Activated T-helper 2 cell treated with anti-CD3 and anti-CD28 coated beads, Interferon-gamma antibody, Interleukin-2, Interleukin-4, amounts not matched to agents 10 μg/mL and 5 μg/mL and 100 μg/mL, durations not matched to agents 14 hours and 24 hours and 36 hours (primary cell): ENCODE data around the gene DSG3. TPM values are rescaled to one million over a fixed set of nuclear protein-coding genes. Genes with fewer than 3 reads are reported as not detected.

Source experiments
- DNase-seq: peaks from one replicate; pipeline ENCODE4 v3.0.0; 2021; ENCODE audit warnings: low spot score
- H3K27ac Mint-ChIP-seq: one replicate; pipeline ENCODE4 v1.8.0; 2021; ENCODE audit warnings: mixed read lengths
- H3K27me3 Mint-ChIP-seq: one replicate; pipeline ENCODE4 v1.8.0; 2021; ENCODE audit warnings: low read depth, mixed read lengths
- H3K36me3 Mint-ChIP-seq: one replicate; pipeline ENCODE4 v1.8.0; 2021; ENCODE audit warnings: low read depth, mixed read lengths
- H3K4me1 Mint-ChIP-seq: one replicate; pipeline ENCODE4 v1.8.0; 2021; ENCODE audit warnings: low read depth, mixed read lengths
- H3K4me3 Mint-ChIP-seq: one replicate; pipeline ENCODE4 v1.8.0; 2021; ENCODE audit warnings: low read depth, mild to moderate bottlenecking, moderate library complexity, mixed read lengths
- H3K9me3 Mint-ChIP-seq: one replicate; pipeline ENCODE4 v1.8.0; 2021; ENCODE audit warnings: mixed read lengths
- intact Hi-C: fragments of 100-400 bp; cut with micrococcal nuclease; formaldehyde crosslinking; loops from one replicate; pipeline ENCODE4 v1.15.1; 2023
- total RNA-seq: library from RNA; stranded (reverse); gene quantifications from 2 replicates; pipeline ENCODE4 v1.2.3, GENCODE V29; 2022

DSG3 gene
- total RNA-seq, 1 donor from 2014 or later = not detected

GRCh38 chr18:31419457-31419932 is 28.0 kb upstream of the DSG3 start:
- Mint-ChIP-seq H3K9me3 (no peaks in the 10 kb centered on the region), H3K4me1 (no peaks in the 10 kb centered on the region), H3K36me3 (no peaks in the 10 kb centered on the region), H3K27me3 (no peaks in the 10 kb centered on the region), H3K27ac (no peak overlapping the region), H3K4me3 (no peak overlapping the region)
- intact Hi-C loops = no loop called here
- no peak for DNase-seq

- no peaks in the 10 kb centered on the region for H3K27me3 Mint-ChIP-seq
- no peaks in the 10 kb centered on the region for H3K4me1 Mint-ChIP-seq
- DNase-seq = no peak
- intact Hi-C loops = no loop called here
- H3K36me3 Mint-ChIP-seq = no peaks in the 10 kb centered on the region
- H3K4me3 Mint-ChIP-seq = no peak overlapping the region
- H3K27ac Mint-ChIP-seq = no peak overlapping the region
- H3K9me3 Mint-ChIP-seq = no peaks in the 10 kb centered on the region
Measured at GRCh38 chr18:31420032-31420431, 27.5 kb upstream of the DSG3 start.

GRCh38 chr18:31420524-31420923 is 27.0 kb upstream of the DSG3 start:
- H3K27ac Mint-ChIP-seq = no peak overlapping the region
- no peak for DNase-seq
- H3K9me3 Mint-ChIP-seq = no peaks in the 10 kb centered on the region
- H3K27me3 Mint-ChIP-seq = no peaks in the 10 kb centered on the region
- no peaks in the 10 kb centered on the region for H3K36me3 Mint-ChIP-seq
- no peak overlapping the region for H3K4me3 Mint-ChIP-seq
- no peaks in the 10 kb centered on the region for H3K4me1 Mint-ChIP-seq
- intact Hi-C loops = no loop called here

GRCh38 chr18:31424383-31424988 is 23.1 kb upstream of the DSG3 start:
- H3K27ac Mint-ChIP-seq = no peak overlapping the region
- no peak for DNase-seq
- intact Hi-C loops = no loop called here
- H3K9me3 Mint-ChIP-seq = no peaks in the 10 kb centered on the region
- no peaks in the 10 kb centered on the region for H3K36me3 Mint-ChIP-seq
- H3K4me1 Mint-ChIP-seq = no peaks in the 10 kb centered on the region
- H3K4me3 Mint-ChIP-seq = no peak overlapping the region
- no peaks in the 10 kb centered on the region for H3K27me3 Mint-ChIP-seq

GRCh38 chr18:31426021-31426420 is 21.5 kb upstream of the DSG3 start:
- H3K27me3 Mint-ChIP-seq = no peaks in the 10 kb centered on the region
- no peaks in the 10 kb centered on the region for H3K9me3 Mint-ChIP-seq
- no peaks in the 10 kb centered on the region for H3K4me1 Mint-ChIP-seq
- intact Hi-C loops = no loop called here
- H3K4me3 Mint-ChIP-seq = no peak overlapping the region
- H3K27ac Mint-ChIP-seq = no peak overlapping the region
- no peak for DNase-seq
- no peaks in the 10 kb centered on the region for H3K36me3 Mint-ChIP-seq

GRCh38 chr18:31426871-31427406 is 20.6 kb upstream of the DSG3 start:
- no peaks in the 10 kb centered on the region for H3K27me3 Mint-ChIP-seq
- intact Hi-C loops = no loop called here
- H3K27ac Mint-ChIP-seq = no peak overlapping the region
- H3K9me3 Mint-ChIP-seq = no peaks in the 10 kb centered on the region
- no peak overlapping the region for H3K4me3 Mint-ChIP-seq
- H3K4me1 Mint-ChIP-seq = no peaks in the 10 kb centered on the region
- DNase-seq = no peak
- no peaks in the 10 kb centered on the region for H3K36me3 Mint-ChIP-seq

GRCh38 chr18:31428211-31428610 is 19.3 kb upstream of the DSG3 start:
- H3K36me3 Mint-ChIP-seq = no peaks in the 10 kb centered on the region

GRCh38 chr18:31429623-31430022 is 17.9 kb upstream of the DSG3 start:
- no peaks in the 10 kb centered on the region for H3K27me3 Mint-ChIP-seq
- H3K9me3 Mint-ChIP-seq = no peaks in the 10 kb centered on the region
- H3K27ac Mint-ChIP-seq = no peak overlapping the region
- intact Hi-C loops = no loop called here
- H3K4me1 Mint-ChIP-seq = no peaks in the 10 kb centered on the region
- no peak for DNase-seq
- no peak overlapping the region for H3K4me3 Mint-ChIP-seq
- no peaks in the 10 kb centered on the region for H3K36me3 Mint-ChIP-seq

More at GRCh38 chr18:31428211-31428610, 19.3 kb upstream of the DSG3 start:
- no peak overlapping the region for H3K27ac Mint-ChIP-seq
- intact Hi-C loops = no loop called here
- H3K9me3 Mint-ChIP-seq = no peaks in the 10 kb centered on the region
- no peak for DNase-seq
- H3K27me3 Mint-ChIP-seq = no peaks in the 10 kb centered on the region
- no peak overlapping the region for H3K4me3 Mint-ChIP-seq
- no peaks in the 10 kb centered on the region for H3K4me1 Mint-ChIP-seq

- Mint-ChIP-seq H3K27ac (no peak overlapping the region), H3K4me3 (no peak overlapping the region), H3K36me3 (no peaks in the 10 kb centered on the region), H3K9me3 (no peaks in the 10 kb centered on the region), H3K4me1 (no peaks in the 10 kb centered on the region), H3K27me3 (no peaks in the 10 kb centered on the region)
- DNase-seq = no peak
- intact Hi-C loops = no loop called here
Measured at GRCh38 chr18:31430072-31430471, 17.5 kb upstream of the DSG3 start.

GRCh38 chr18:31430554-31430953 is 17.0 kb upstream of the DSG3 start:
- H3K4me1 Mint-ChIP-seq = no peaks in the 10 kb centered on the region
- H3K27me3 Mint-ChIP-seq = no peaks in the 10 kb centered on the region
- intact Hi-C loops = no loop called here
- H3K27ac Mint-ChIP-seq = no peak overlapping the region
- H3K4me3 Mint-ChIP-seq = no peak overlapping the region
- DNase-seq = no peak
- H3K36me3 Mint-ChIP-seq = no peaks in the 10 kb centered on the region
- no peaks in the 10 kb centered on the region for H3K9me3 Mint-ChIP-seq

GRCh38 chr18:31432316-31432715 is 15.2 kb upstream of the DSG3 start:
- Mint-ChIP-seq H3K27me3 (no peaks in the 10 kb centered on the region), H3K4me1 (no peaks in the 10 kb centered on the region), H3K4me3 (no peak overlapping the region), H3K27ac (no peak overlapping the region), H3K9me3 (no peaks in the 10 kb centered on the region), H3K36me3 (no peaks in the 10 kb centered on the region)
- no peak for DNase-seq
- intact Hi-C loops = no loop called here

- H3K9me3 Mint-ChIP-seq = no peaks in the 10 kb centered on the region
Measured at GRCh38 chr18:31436825-31437224, 10.7 kb upstream of the DSG3 start.

GRCh38 chr18:31438402-31438801 is 9.1 kb upstream of the DSG3 start:
- Mint-ChIP-seq H3K27ac (no peak overlapping the region), H3K4me3 (no peak overlapping the region), H3K27me3 (no peaks in the 10 kb centered on the region), H3K4me1 (no peaks in the 10 kb centered on the region), H3K36me3 (no peaks in the 10 kb centered on the region), H3K9me3 (no peaks in the 10 kb centered on the region)
- no peak for DNase-seq
- intact Hi-C loops = no loop called here

More at GRCh38 chr18:31436825-31437224, 10.7 kb upstream of the DSG3 start:
- Mint-ChIP-seq H3K27ac (no peak overlapping the region), H3K36me3 (no peaks in the 10 kb centered on the region), H3K4me1 (no peaks in the 10 kb centered on the region), H3K4me3 (no peak overlapping the region), H3K27me3 (no peaks in the 10 kb centered on the region)
- no peak for DNase-seq
- intact Hi-C loops = no loop called here
